Adrenal gland (tissue), 5 donors: ENCODE measurements around the gene CCR3.

Source experiments
- POLR2A ChIP-seq, 2 donors: fragments of 450-650 bp; IDR thresholded peaks; one replicate each; pipeline ENCODE4 v1.6.1; 2017; ENCODE audit warnings: antibody characterized with exemption in 2 of 2, mild to moderate bottlenecking in 2 of 2, moderate library complexity in 1 of 2
- TF ChIP-seq, protein P1 (sequence below), 6 experiments: fragments of 450-650 bp in 4 of 6; fragments of 200-600 bp in 2 of 6; sonication (generic) in 1 of 6; IDR thresholded peaks; 1 replicate in 5 of 6; 2 replicates in 1 of 6; pipeline versions ENCODE4 v1.5.1 to v1.8.0; 2016 to 2021; ENCODE audit warnings: antibody characterized with exemption in 6 of 6, mild to moderate bottlenecking in 2 of 6, moderate library complexity in 1 of 6
- donor health status: DM: no; HTN: no; CAD: no.

DNA sequence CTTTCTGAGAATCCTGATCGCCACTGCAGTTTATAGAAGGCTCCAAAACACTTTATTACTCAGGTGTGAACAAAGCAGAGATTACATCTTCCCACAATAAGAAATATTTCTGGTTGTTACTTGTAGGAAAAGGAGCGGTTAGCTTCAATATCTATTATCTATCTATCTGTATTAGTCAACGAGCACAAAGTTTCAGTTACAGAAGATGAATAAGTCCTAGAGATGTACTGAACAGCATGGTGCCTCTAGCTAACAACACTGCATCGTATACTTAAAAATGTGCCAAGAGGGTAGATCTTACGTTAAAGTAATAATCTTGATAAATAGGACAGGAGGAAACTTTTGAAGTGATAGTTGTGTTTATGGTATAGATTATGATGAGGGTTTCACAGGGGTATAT, 10.9 kb upstream of the CCR3 start:
- TF ChIP-seq, protein P1, sequence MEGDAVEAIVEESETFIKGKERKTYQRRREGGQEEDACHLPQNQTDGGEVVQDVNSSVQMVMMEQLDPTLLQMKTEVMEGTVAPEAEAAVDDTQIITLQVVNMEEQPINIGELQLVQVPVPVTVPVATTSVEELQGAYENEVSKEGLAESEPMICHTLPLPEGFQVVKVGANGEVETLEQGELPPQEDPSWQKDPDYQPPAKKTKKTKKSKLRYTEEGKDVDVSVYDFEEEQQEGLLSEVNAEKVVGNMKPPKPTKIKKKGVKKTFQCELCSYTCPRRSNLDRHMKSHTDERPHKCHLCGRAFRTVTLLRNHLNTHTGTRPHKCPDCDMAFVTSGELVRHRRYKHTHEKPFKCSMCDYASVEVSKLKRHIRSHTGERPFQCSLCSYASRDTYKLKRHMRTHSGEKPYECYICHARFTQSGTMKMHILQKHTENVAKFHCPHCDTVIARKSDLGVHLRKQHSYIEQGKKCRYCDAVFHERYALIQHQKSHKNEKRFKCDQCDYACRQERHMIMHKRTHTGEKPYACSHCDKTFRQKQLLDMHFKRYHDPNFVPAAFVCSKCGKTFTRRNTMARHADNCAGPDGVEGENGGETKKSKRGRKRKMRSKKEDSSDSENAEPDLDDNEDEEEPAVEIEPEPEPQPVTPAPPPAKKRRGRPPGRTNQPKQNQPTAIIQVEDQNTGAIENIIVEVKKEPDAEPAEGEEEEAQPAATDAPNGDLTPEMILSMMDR (IDR thresholded peaks at IDR 0.05) = no peak
- TF ChIP-seq POLR2A (IDR thresholded peaks at IDR 0.05) = no peak
